Upper lobe of left lung (tissue), 4 donors: ENCODE measurements around the gene TECRL.

Experiments used
- CTCF ChIP-seq, 6 experiments: fragments of 450-650 bp in 4 of 6; fragments of 200-600 bp in 2 of 6; sonication (generic) in 2 of 6; IDR thresholded peaks; one replicate each; pipeline ENCODE4 v1.5.1; 2016 to 2019; ENCODE audit warnings: antibody characterized with exemption in 6 of 6
- EP300 ChIP-seq, 4 donors: sonication (generic); formaldehyde crosslinking; IDR thresholded peaks; one replicate each; pipeline ENCODE4 v1.5.1; 2017; ENCODE audit warnings: antibody characterized with exemption in 4 of 4, control low read depth in 2 of 4
- POLR2A ChIP-seq, 4 donors: fragments of 450-650 bp; IDR thresholded peaks; one replicate each; pipeline ENCODE4 v1.5.1; 2016 to 2017; ENCODE audit warnings: antibody characterized with exemption in 4 of 4, mild to moderate bottlenecking in 2 of 4
- POLR2AphosphoS5 ChIP-seq, 2 donors: sonication (generic); formaldehyde crosslinking; IDR thresholded peaks; one replicate each; pipeline ENCODE4 v1.5.1; 2017; ENCODE audit warnings: antibody characterized with exemption in 2 of 2

- no peak for TF ChIP-seq CTCF (IDR thresholded peaks at IDR 0.05)
- TF ChIP-seq POLR2AphosphoS5 (IDR thresholded peaks at IDR 0.05), result no peak
- TF ChIP-seq POLR2A (IDR thresholded peaks at IDR 0.05), result no peak
- TF ChIP-seq EP300 (IDR thresholded peaks at IDR 0.05), result no peak
These were observed 68.8 kb downstream of the TECRL start for GRCh38 chr4:64340218-64341110.
